ENCODE data around the gene NOXO1. TPM values are rescaled to one million over a fixed set of nuclear protein-coding genes. Genes with fewer than 3 reads are reported as not detected.
A peak's percentile ranks its signal among the peaks of the same experiment; 100 is the strongest.

NOXO1 gene
- under 1 TPM in 1 of 2 donors, not detected in 1; 0.42 TPM for total RNA-seq
- polyA plus RNA-seq (2013, experiment 1 of 2): 0.71 TPM
- 0.58 TPM for polyA plus RNA-seq (2013, experiment 2 of 2)
- long read RNA-seq, experiment 1: 0 reads
- long read RNA-seq, experiment 2: 0 reads
- long read RNA-seq, experiment 3: 0 reads
- long read RNA-seq, experiment 4: 0 reads

- no peaks in the 10 kb centered on the region for H3K9me3 ChIP-seq (ENCODE audit: control insufficient read depth, low read length)
- no peak for TF ChIP-seq CTCF (conservative IDR thresholded peaks at IDR 0.05)
- 60 to 71% methylated on average over 1 to 6 of the region's 6 CpGs for WGBS, 2 experiments (ENCODE audit: insufficient coverage in 1 of 2, insufficient read length in 1 of 2)
- peak within 1 kb of the TSS; percentile 9 for H3K4me3 Mint-ChIP-seq
- H3K36me3 ChIP-seq (ENCODE audit: control insufficient read depth, insufficient read depth, low read length): peaks cover 29% of the 10 kb centered on the region
- H3K4me3 ChIP-seq (ENCODE audit: low read length): no peak within 1 kb of the TSS
- H3K9ac ChIP-seq (ENCODE audit: extremely low read depth, low read length, poor library complexity, severe bottlenecking): no peak within 1 kb of the TSS
- DNase-seq: no peak
- peak within 1 kb of the TSS; percentile 12 for H3K27ac ChIP-seq (ENCODE audit: low read depth, low read length)
- peaks cover 47% of the 10 kb centered on the region for H3K27me3 ChIP-seq (ENCODE audit: control insufficient read depth, insufficient read depth, low read length, poor library complexity, severe bottlenecking)
- peaks cover 3% of the 10 kb centered on the region for H3K36me3 Mint-ChIP-seq (ENCODE audit: low read depth)
- no peak within 1 kb of the TSS for H3K27ac Mint-ChIP-seq
- H3K9me3 Mint-ChIP-seq: no peaks in the 10 kb centered on the region
- peaks cover 5% of the 10 kb centered on the region for H3K4me1 Mint-ChIP-seq
- H3K4me1 ChIP-seq (ENCODE audit: control insufficient read depth, insufficient read depth, low read length): no peaks in the 10 kb centered on the region
- H3K27me3 Mint-ChIP-seq (ENCODE audit: insufficient read depth): peaks cover 41% of the 10 kb centered on the region
Measured at GRCh38 chr16:1981398-1981836, at the start of gene NOXO1. TSS of gene NOXO1 (minus strand) at chr16:1981469. CDS start at chr16:1981179, 290 bp downstream.

- Histone ChIP-seq H3K36me3 (ENCODE audit: control insufficient read depth, insufficient read depth, low read length) (peaks cover 5% of the 10 kb centered on the region), H3K4me1 (ENCODE audit: control insufficient read depth, insufficient read depth, low read length) (peaks cover 3% of the 10 kb centered on the region), H3K4me3 (ENCODE audit: low read length) (no peak overlapping the region), H3K27ac (ENCODE audit: low read depth, low read length) (no peak overlapping the region), H3K9me3 (ENCODE audit: control insufficient read depth, low read length) (no peaks in the 10 kb centered on the region), H3K9ac (ENCODE audit: extremely low read depth, low read length, poor library complexity, severe bottlenecking) (no peak overlapping the region), H3K27me3 (ENCODE audit: control insufficient read depth, insufficient read depth, low read length, poor library complexity, severe bottlenecking) (peaks cover 3% of the 10 kb centered on the region)
- Mint-ChIP-seq H3K27ac (no peak overlapping the region), H3K36me3 (ENCODE audit: low read depth) (no peaks in the 10 kb centered on the region), H3K9me3 (no peaks in the 10 kb centered on the region), H3K4me3 (no peak overlapping the region), H3K27me3 (ENCODE audit: insufficient read depth) (peaks cover 22% of the 10 kb centered on the region), H3K4me1 (peaks cover 4% of the 10 kb centered on the region)
- no peak for DNase-seq
- 81 to 93% methylated on average over 8 to 11 of the region's 11 CpGs for WGBS, 2 experiments (ENCODE audit: insufficient coverage in 1 of 2, insufficient read length in 1 of 2)
- no peak for TF ChIP-seq CTCF (conservative IDR thresholded peaks at IDR 0.05)
Measured at GRCh38 chr16:2030036-2030435, 48.8 kb upstream of the NOXO1 start.

GRCh38 chr16:2029350-2029749, 48.1 kb upstream of the NOXO1 start:
- Histone ChIP-seq H3K36me3 (ENCODE audit: control insufficient read depth, insufficient read depth, low read length) (peaks cover 5% of the 10 kb centered on the region), H3K4me3 (ENCODE audit: low read length) (no peak overlapping the region), H3K9ac (ENCODE audit: extremely low read depth, low read length, poor library complexity, severe bottlenecking) (no peak overlapping the region), H3K9me3 (ENCODE audit: control insufficient read depth, low read length) (no peaks in the 10 kb centered on the region), H3K27me3 (ENCODE audit: control insufficient read depth, insufficient read depth, low read length, poor library complexity, severe bottlenecking) (peaks cover 3% of the 10 kb centered on the region), H3K27ac (ENCODE audit: low read depth, low read length) (no peak overlapping the region), H3K4me1 (ENCODE audit: control insufficient read depth, insufficient read depth, low read length) (peaks cover 3% of the 10 kb centered on the region)
- Mint-ChIP-seq H3K27me3 (ENCODE audit: insufficient read depth) (peaks cover 23% of the 10 kb centered on the region), H3K9me3 (no peaks in the 10 kb centered on the region), H3K4me3 (no peak overlapping the region), H3K27ac (no peak overlapping the region), H3K4me1 (peaks cover 4% of the 10 kb centered on the region), H3K36me3 (ENCODE audit: low read depth) (no peaks in the 10 kb centered on the region)
- no peak for TF ChIP-seq CTCF (conservative IDR thresholded peaks at IDR 0.05)
- DNase-seq: no peak
- WGBS, 2 experiments (ENCODE audit: insufficient coverage in 1 of 2, insufficient read length in 1 of 2): 93 to 95% methylated on average over 11 to 22 of the region's 22 CpGs
